MM.1S (cell line): ENCODE data around the gene ALDOA.

Source experiments
- CTCF ChIP-seq: fragments of 300-600 bp; sonication (generic); IDR thresholded peaks from 2 replicates; pipeline ENCODE4 v1.5.1; 2016; ENCODE audit warnings: antibody characterized with exemption, low read length, mixed read lengths
- EZH2phosphoT487 ChIP-seq: fragments of 300-600 bp; sonication (generic); IDR thresholded peaks from 2 replicates; pipeline ENCODE4 v1.6.1; 2018; ENCODE audit warnings: antibody characterized with exemption, low read length

- TF ChIP-seq EZH2phosphoT487 = no peak
- no peak for TF ChIP-seq CTCF
Measured at GRCh38 chr16:30026449-30026848, 39.1 kb upstream of the ALDOA start.
